Stimulated activated CD8-positive, alpha-beta memory T cell treated with anti-CD3 and anti-CD28 coated beads, Interleukin-7, amount 100 ng/mL, for 1 hour (primary cell): Measurements from ENCODE around the gene S100A5.

ENCODE experiments used
- DNase-seq, 2 donors: peaks; one replicate each; pipeline ENCODE4 v3.0.0-alpha.2; 2020; ENCODE audit warnings: low read depth in 2 of 2

The S100A5 gene

GRCh38 chr1:153507926-153508583 lies 32.7 kb downstream of the S100A5 start:
- DNase-seq: no peak

DNA sequence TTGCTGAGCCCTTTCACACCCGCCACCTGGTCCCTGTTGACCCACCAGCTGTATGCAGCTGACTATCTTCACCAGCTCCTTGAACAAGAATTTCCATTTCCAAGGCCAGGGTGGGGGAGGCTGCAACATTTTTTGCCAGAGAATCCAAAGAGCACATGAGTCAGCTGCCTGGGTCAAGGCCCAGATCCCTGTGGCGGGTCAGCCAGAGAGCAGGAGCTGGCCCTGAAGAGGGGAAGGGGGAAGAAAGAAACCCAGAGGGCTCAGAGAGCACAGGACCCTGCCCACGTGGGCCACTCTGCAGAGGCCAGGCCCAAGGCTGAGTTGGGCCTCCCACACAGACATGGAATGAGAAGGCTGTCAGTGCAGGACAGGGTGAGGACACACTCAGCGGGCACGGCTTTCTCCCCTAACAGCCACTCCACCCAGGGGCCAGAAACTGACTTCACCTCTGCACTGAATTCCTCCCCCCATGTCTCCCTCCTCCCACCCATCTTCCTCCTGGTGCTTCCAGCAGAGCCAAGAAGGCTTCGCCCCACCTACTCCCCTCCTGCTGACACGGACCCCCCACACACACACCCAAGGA lies 33.8 kb downstream of the S100A5 start:
- DNase-seq: no peak

DNA sequence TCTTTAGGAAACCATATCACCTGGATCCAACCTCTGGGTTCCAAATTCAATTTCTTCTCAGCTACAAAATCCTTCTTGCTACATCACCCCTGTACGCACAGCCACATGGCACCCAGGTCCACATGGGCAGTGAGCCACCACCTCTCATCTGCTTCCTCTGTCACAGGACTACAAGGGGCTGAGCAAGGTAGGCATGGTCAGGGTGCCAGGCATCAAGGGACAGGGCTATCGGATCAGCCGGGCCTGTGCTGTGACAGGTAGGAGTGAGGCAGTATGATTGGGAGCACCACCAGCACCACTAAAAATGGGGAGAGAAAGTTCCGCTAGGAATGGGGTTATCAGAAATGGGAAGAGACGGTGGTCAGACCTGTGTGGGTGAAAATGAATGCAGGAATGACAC lies 34.3 kb downstream of the S100A5 start:
- DNase-seq: no peak

- no peak for DNase-seq
These were observed 35.2 kb downstream of the S100A5 start for GRCh38 chr1:153505576-153505975.

DNA sequence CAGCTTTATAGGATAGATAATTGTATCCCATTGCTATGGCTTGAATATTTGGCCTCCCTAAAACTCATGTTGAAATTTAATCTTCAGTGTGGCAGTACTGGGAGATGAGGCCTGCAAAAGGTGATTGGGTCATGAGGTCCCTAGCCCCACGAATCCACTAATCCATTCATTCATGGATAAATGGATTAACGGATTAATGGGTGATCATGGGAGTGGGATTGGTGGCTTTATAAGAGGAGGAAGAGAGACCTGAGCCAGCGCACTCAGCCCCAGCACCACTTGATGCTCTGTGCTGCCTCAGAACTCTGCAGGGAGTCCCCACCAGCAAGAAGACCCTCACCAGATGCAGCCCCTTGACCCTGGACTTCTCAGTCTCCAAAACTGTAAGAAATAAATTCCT lies 37.0 kb downstream of the S100A5 start:
- DNase-seq: no peak

DNA sequence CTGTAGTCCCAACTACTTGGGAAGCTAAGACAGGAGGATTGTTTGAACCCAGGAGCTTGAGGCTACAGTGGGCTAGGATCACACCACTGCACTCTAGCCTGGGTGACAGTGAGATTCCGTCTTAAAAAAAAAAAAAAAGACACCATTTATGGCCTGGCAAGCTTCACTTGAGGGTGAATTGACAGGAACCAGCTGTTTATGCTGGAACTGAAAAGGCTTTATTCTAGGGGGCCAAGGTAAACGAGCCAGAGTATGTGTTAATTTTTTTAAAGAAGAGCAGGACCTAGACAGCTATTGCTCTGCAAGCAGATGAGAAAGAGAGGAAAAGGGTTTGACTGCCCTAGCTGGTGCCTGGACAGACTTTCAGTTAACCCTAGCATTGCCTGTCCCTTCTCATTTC lies 42.0 kb downstream of the S100A5 start:
- no peak for DNase-seq

- DNase-seq: no peak
These were observed 45.2 kb downstream of the S100A5 start for GRCh38 chr1:153495536-153495935.

- DNase-seq: peak; percentile 16 to 66
These were observed 45.7 kb downstream of the S100A5 start for GRCh38 chr1:153494976-153495535.

DNA sequence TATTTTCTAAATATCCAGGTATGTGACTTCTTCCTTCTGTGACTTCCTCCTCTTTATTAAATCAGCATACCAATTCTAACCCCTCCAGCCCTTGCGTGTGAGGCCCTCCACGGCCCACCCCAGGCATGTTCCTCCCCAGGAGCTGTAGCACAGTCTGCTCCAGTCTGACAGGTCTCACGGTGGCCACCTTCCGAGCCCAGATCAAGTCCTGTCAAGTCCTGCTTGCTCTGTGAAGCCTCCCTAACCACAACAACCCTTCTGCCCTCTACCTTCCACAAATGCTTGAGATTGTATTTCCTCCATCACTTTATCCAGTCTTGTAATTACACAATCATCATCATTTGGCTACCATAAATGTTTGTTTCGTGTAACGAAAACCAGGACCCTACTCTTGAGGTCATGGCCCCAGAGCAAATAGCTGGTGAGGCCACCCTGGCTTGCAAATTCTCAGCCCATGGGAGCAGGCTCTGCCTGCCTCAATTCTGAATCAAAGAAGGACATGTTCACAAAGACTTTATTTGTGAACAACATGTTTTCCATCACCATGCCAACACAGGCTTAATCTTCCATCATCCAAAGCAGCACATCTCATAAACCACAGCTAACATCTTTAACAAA lies 47.3 kb downstream of the S100A5 start:
- DNase-seq: no peak

DNA sequence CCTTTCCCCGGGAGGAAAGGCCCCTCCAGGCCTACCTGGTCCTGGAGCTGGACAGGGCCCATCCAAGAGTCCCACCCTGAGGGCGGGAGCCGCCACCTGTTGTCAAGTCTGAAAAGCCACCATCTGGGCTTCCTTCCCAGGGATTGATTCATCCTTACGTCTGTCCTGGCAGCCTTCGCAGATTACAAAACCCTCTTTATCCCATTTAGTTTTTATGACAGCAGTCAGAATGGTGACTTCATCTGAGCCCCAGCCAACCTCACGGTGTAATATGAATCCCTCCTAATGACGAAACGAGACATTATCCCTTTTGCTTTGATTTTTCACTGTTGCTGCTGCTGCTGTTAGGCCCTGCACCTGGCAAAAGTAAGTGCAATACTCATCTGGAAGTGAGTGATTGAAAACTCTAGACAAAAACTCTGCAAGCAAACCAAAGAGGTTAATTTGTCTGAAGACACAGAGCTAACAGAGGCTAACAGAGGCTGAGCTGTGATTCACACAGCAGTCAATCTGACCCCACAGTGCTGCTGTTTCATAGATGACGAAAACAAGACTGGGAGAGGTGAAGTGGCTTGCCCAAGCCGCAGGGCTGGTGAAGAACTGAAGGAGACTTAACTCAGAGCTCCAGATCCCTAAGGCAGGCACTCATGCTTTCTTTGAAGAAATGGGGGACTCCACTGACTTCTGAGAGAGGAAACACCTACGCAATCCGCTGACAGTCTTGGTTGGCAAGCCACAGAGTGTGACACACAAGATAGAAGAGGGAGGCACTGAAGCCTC lies 50.3 kb downstream of the S100A5 start:
- DNase-seq: no peak

DNA sequence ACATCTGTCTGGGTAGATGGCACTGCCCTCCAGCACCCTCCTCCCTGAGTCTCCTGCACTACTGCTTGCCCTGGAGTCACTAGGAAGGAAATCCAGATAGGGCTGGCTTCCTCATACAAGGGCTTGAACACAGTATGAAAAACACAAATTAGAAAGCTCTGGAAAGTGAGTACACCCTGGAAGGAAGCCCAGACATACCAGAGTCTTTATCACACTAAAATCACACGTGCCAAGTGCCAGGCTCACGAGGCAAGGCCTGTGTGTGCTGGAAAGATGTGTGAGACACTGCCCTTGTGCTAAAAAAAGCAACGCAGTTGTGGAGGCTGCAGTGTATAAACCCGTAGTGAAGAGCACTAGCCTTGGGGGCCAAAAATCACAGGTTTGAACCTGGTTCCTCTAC lies 52.0 kb downstream of the S100A5 start:
- DNase-seq: no peak

- DNase-seq: no peak
These were observed 53.0 kb downstream of the S100A5 start for GRCh38 chr1:153487707-153488106.
